GM23338 (cell line): ENCODE measurements around the gene SOD2.

Source experiments
- EZH2 ChIP-seq: fragments of 200-600 bp; sonication (generic); IDR thresholded peaks from one replicate; pipeline ENCODE4 v1.8.0; 2017; ENCODE audit warnings: antibody characterized with exemption, mild to moderate bottlenecking, low read depth; ENCODE audit not compliant: unreplicated experiment
- EZH2phosphoT487 ChIP-seq: fragments of 200-600 bp; sonication (generic); IDR thresholded peaks from one replicate; pipeline ENCODE4 v1.8.1; 2018; ENCODE audit warnings: antibody characterized with exemption; ENCODE audit not compliant: unreplicated experiment
- POLR2AphosphoS5 ChIP-seq: IDR thresholded peaks from 2 replicates; pipeline ENCODE4 v1.6.1; 2016; ENCODE audit warnings: antibody characterized with exemption, low read depth
- ZNF114 ChIP-seq: fragments of 250-450 bp; sonication (Bioruptor Pico); IDR thresholded peaks from 2 replicates; pipeline ENCODE4 v1.5.0; 2020; ENCODE audit warnings: mild to moderate bottlenecking, moderate library complexity
- ZNF331 ChIP-seq: fragments of 250-450 bp; sonication (Bioruptor Pico); IDR thresholded peaks from 2 replicates; pipeline ENCODE4 v1.5.0; 2020; ENCODE audit warnings: low read depth, mild to moderate bottlenecking, moderate library complexity
- TF ChIP-seq, protein P1 (sequence below), 2 experiments: fragments of 200-600 bp in 1 of 2; sonication (generic) in 1 of 2; conservative IDR thresholded peaks; 2 replicates each; pipeline versions ENCODE4 v1.5.1 to v1.6.1; 2016 to 2017; ENCODE audit warnings: antibody characterized with exemption in 2 of 2, low read depth in 2 of 2, mild to moderate bottlenecking in 2 of 2, moderate library complexity in 1 of 2

DNA sequence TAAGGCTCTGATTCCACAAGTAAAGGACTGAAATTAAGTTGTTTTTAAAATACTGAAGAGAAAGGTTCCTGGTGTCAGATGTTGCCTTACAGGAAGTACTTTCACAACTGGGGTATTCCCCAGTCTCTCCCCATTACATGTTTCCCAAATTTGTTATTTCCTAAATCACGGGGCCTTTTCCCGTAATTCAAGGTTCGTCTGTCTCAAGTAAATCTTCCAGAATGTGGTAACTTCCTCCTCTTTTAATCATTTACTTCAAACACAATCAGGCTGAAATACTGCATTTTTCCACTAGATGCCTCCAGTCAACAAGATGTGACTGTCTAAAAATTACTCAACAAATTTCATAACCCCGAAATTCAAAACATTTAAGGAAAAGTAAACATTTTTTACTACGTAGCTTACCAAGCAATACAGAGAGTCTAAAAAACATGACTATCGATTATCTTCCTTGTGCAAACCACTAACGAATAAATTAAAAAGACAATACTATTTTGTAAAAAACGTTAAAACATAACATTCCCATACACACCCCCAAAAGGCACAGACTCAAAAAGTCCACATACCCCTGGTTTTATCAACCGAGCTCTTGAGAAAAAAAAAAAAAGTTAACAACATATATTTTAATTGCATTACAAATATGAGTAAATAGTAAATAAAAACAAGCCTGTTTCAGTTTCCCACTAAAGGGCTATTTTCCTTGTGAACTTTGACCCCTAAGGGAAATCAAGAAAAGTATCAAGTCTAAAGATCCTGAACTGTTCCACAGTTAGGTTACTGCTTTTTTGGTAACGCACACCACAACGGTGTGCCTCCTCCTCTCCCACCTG, 1.7 kb downstream of the SOD2 start:
- TF ChIP-seq, protein P1, sequence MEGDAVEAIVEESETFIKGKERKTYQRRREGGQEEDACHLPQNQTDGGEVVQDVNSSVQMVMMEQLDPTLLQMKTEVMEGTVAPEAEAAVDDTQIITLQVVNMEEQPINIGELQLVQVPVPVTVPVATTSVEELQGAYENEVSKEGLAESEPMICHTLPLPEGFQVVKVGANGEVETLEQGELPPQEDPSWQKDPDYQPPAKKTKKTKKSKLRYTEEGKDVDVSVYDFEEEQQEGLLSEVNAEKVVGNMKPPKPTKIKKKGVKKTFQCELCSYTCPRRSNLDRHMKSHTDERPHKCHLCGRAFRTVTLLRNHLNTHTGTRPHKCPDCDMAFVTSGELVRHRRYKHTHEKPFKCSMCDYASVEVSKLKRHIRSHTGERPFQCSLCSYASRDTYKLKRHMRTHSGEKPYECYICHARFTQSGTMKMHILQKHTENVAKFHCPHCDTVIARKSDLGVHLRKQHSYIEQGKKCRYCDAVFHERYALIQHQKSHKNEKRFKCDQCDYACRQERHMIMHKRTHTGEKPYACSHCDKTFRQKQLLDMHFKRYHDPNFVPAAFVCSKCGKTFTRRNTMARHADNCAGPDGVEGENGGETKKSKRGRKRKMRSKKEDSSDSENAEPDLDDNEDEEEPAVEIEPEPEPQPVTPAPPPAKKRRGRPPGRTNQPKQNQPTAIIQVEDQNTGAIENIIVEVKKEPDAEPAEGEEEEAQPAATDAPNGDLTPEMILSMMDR (conservative IDR thresholded peaks at IDR 0.05; ENCODE audit: low read depth in 2 of 2) = peak; percentile 39 to 63; a peak in 3 of 4 replicates
- TF ChIP-seq EZH2 = no peak
- TF ChIP-seq POLR2AphosphoS5 = no peak
- TF ChIP-seq ZNF331 (CRISPR knock-in tag) = no peak
- TF ChIP-seq EZH2phosphoT487 = no peak
- TF ChIP-seq ZNF114 = no peak
